Measurements from ENCODE around the gene PRKAR1B. TPM values are rescaled to one million over a fixed set of nuclear protein-coding genes. Genes with fewer than 3 reads are reported as not detected.
A peak's percentile ranks its signal among the peaks of the same experiment; 100 is the strongest.

Gene PRKAR1B
- total RNA-seq, 1 experiment from 2014 or later, result 43.3 TPM

- DNase-seq, result no peak
- H3K36me3 Mint-ChIP-seq (ENCODE audit: insufficient read depth in 1 of 3, low read depth in 3 of 3), result peaks cover 6 to 12% (median 6%) of the 10 kb centered on the region in 3 experiments; a peak in 6 of 7 replicates
- no peak overlapping the region for H3K4me2 ChIP-seq (ENCODE audit: insufficient read depth, insufficient read length, low read length)
- H2AK5ac ChIP-seq (ENCODE audit: insufficient read length, low read length), result no peak overlapping the region
- H4K5ac ChIP-seq (ENCODE audit: insufficient read length, low read depth, low read length), result no peak overlapping the region
- peak overlapping the region in 1 of 3 experiments; percentile 98; a peak in 2 of 7 replicates for H3K27ac Mint-ChIP-seq
- WGBS (ENCODE audit: extremely low coverage, insufficient read length, low lambda C conversion rate), result no CpG with 5 or more reads among the region's 25 CpGs
- H4K8ac ChIP-seq (replicated peaks; ENCODE audit: insufficient read length, low read depth, low read length), result no peak overlapping the region
- H3K4me1 Mint-ChIP-seq, result peaks cover 2 to 6% of the 10 kb centered on the region in 2 experiments; a peak in 2 of 4 replicates
- H3K23ac ChIP-seq (ENCODE audit: insufficient read length, low read depth, low read length), result no peak overlapping the region
- no peaks in the 10 kb centered on the region for H3K23me2 ChIP-seq (ENCODE audit: insufficient read length, low read depth, low read length, poor library complexity, severe bottlenecking)
- no peak overlapping the region for H3K4ac ChIP-seq (ENCODE audit: low read depth, low read length)
- no peak overlapping the region for H2BK15ac ChIP-seq (ENCODE audit: low read depth, low read length)
- H2BK5ac ChIP-seq (ENCODE audit: insufficient read length, low read length), result no peak overlapping the region
- H3K79me1 ChIP-seq (ENCODE audit: insufficient read depth, low read depth, low read length, poor library complexity, severe bottlenecking), result no peaks in the 10 kb centered on the region
- H3K4me3 Mint-ChIP-seq, result no peak overlapping the region; a peak in 1 of 5 replicates
- no peak overlapping the region for H3K27ac ChIP-seq (ENCODE audit: insufficient read length, low read depth, low read length)
- H3K56ac ChIP-seq (ENCODE audit: insufficient read length, low read depth, low read length), result no peak overlapping the region
- no peak overlapping the region for H2AFZ ChIP-seq (ENCODE audit: low read length)
- H2BK120ac ChIP-seq (ENCODE audit: low read depth, low read length, poor library complexity, severe bottlenecking), result no peak overlapping the region
- H4K20me1 ChIP-seq (ENCODE audit: control insufficient read depth, insufficient read depth, insufficient read length), result no peaks in the 10 kb centered on the region
- TF ChIP-seq CTCF (conservative IDR thresholded peaks at IDR 0.05), result no peak
- H3K18ac ChIP-seq (ENCODE audit: insufficient read length, low read depth, low read length), result no peak overlapping the region
- H3K9me3 Mint-ChIP-seq, result no peaks in the 10 kb centered on the region
- no peaks in the 10 kb centered on the region for H3K27me3 ChIP-seq (ENCODE audit: insufficient read depth, low read length)
- no peaks in the 10 kb centered on the region for H3K9me3 ChIP-seq (ENCODE audit: control insufficient read depth, low read depth, low read length)
- no peak overlapping the region for H3K14ac ChIP-seq (ENCODE audit: insufficient read depth, low read length)
- no peak overlapping the region for H3K9ac ChIP-seq (ENCODE audit: extremely low read depth, insufficient read length, low read length)
- no peaks in the 10 kb centered on the region for H3K79me2 ChIP-seq (ENCODE audit: insufficient read depth, low read length)
- no peak overlapping the region for H3T11ph ChIP-seq (ENCODE audit: low read length)
- no peaks in the 10 kb centered on the region for H3K27me3 Mint-ChIP-seq (ENCODE audit: low read depth)
- no peak overlapping the region for H2BK20ac ChIP-seq (ENCODE audit: low read depth, low read length, poor library complexity, severe bottlenecking)
- no peak overlapping the region for H2BK12ac ChIP-seq (ENCODE audit: insufficient read length, low read depth, low read length)
- no peaks in the 10 kb centered on the region for H3K4me1 ChIP-seq (ENCODE audit: insufficient read depth, low read length)
- H4K91ac ChIP-seq (ENCODE audit: insufficient read length, low read depth, low read length), result no peak overlapping the region
These were observed 67.7 kb downstream of the PRKAR1B start for GRCh38 chr7:659306-659847.
